ENCODE data around the gene ZNF516. TPM values are rescaled to one million over a fixed set of nuclear protein-coding genes. Genes with fewer than 3 reads are reported as not detected.
A peak's percentile ranks its signal among the peaks of the same experiment; 100 is the strongest.

Gene ZNF516
- total and polyA plus RNA-seq, 2 experiments from 2014 or later: 17.8 to 29.4 TPM

- no peak overlapping the region for H2AFZ ChIP-seq
- H3K4me1 ChIP-seq (ENCODE audit: insufficient read depth): 0 out of 2 replicates have a peak, but pooled peaks cover 2% of the 10 kb centered on the region
- no peak overlapping the region for H3K27ac ChIP-seq
- no peak overlapping the region for H3K4me3 ChIP-seq
- TF ChIP-seq EZH2phosphoT487 (IDR thresholded peaks at IDR 0.05; ENCODE audit: insufficient read depth, low read depth) (no peak), EZH2 (IDR thresholded peaks at IDR 0.05; ENCODE audit: insufficient read depth, poor library complexity, severe bottlenecking) (no peak)
- peaks cover 49% of the 10 kb centered on the region for H3K79me2 ChIP-seq (ENCODE audit: insufficient read depth)
- WGBS, 2 experiments (ENCODE audit: low coverage in 1 of 2, low lambda C conversion rate in 2 of 2, missing lambda C conversion rate in 2 of 2): 73 to 77% methylated on average over 9 of the region's 9 CpGs
- H3F3A ChIP-seq (ENCODE audit: insufficient read depth): peaks cover 29% of the 10 kb centered on the region
- H3K9me2 ChIP-seq (ENCODE audit: insufficient read depth): no peaks in the 10 kb centered on the region
- no peak for DNase-seq
- H3K9me3 ChIP-seq (ENCODE audit: low read depth): no peaks in the 10 kb centered on the region
- no peaks in the 10 kb centered on the region for H3K27me3 ChIP-seq (replicated peaks; ENCODE audit: insufficient read depth)
- in situ Hi-C loops (cut with MboI): no loop called here
- no peaks in the 10 kb centered on the region for H3K36me3 ChIP-seq (ENCODE audit: low read depth)
- no peak overlapping the region for H3K4me2 ChIP-seq (ENCODE audit: unreplicated experiment)
- 0 out of 2 replicates have a peak, but pooled peaks cover 9% of the 10 kb centered on the region for H4K20me1 ChIP-seq (ENCODE audit: insufficient read depth)
- no peak overlapping the region for H3K9ac ChIP-seq
These were observed 98.2 kb downstream of the ZNF516 start for GRCh38 chr18:76396792-76397191.

GRCh38 chr18:76395609-76396008 lies 99.4 kb downstream of the ZNF516 start:
- Histone ChIP-seq H3F3A (ENCODE audit: insufficient read depth) (peaks cover 27% of the 10 kb centered on the region), H3K9me2 (ENCODE audit: insufficient read depth) (no peaks in the 10 kb centered on the region), H2AFZ (no peak overlapping the region), H3K4me3 (no peak overlapping the region), H3K9me3 (ENCODE audit: low read depth) (no peaks in the 10 kb centered on the region), H3K4me1 (ENCODE audit: insufficient read depth) (0 out of 2 replicates have a peak, but pooled peaks cover 2% of the 10 kb centered on the region), H3K79me2 (ENCODE audit: insufficient read depth) (peaks cover 47% of the 10 kb centered on the region), H3K4me2 (ENCODE audit: unreplicated experiment) (no peak overlapping the region), H3K9ac (no peak overlapping the region), H3K36me3 (ENCODE audit: low read depth) (no peaks in the 10 kb centered on the region), H4K20me1 (ENCODE audit: insufficient read depth) (peaks cover 13% of the 10 kb centered on the region; the same call in 1 of the 2 replicates), H3K27me3 (replicated peaks; ENCODE audit: insufficient read depth) (no peaks in the 10 kb centered on the region), H3K27ac (no peak overlapping the region)
- WGBS, 2 experiments (ENCODE audit: low coverage in 1 of 2, low lambda C conversion rate in 2 of 2, missing lambda C conversion rate in 2 of 2): 77 to 80% methylated on average over 20 of the region's 20 CpGs
- TF ChIP-seq EZH2 (IDR thresholded peaks at IDR 0.05; ENCODE audit: insufficient read depth, poor library complexity, severe bottlenecking): no peak
- TF ChIP-seq EZH2phosphoT487 (IDR thresholded peaks at IDR 0.05; ENCODE audit: insufficient read depth, low read depth): no peak
- in situ Hi-C loops (cut with MboI): no loop called here
- no peak for DNase-seq

GRCh38 chr18:76394780-76395476 lies 100.1 kb downstream of the ZNF516 start:
- in situ Hi-C loops (cut with MboI): no loop called here

GRCh38 chr18:76392349-76392748 lies 102.7 kb downstream of the ZNF516 start:
- Histone ChIP-seq H3K4me3 (no peak overlapping the region), H3K9me3 (ENCODE audit: low read depth) (no peaks in the 10 kb centered on the region), H3F3A (ENCODE audit: insufficient read depth) (peaks cover 13% of the 10 kb centered on the region), H3K9me2 (ENCODE audit: insufficient read depth) (no peaks in the 10 kb centered on the region), H2AFZ (no peak overlapping the region), H3K79me2 (ENCODE audit: insufficient read depth) (peaks cover 49% of the 10 kb centered on the region), H3K27me3 (replicated peaks; ENCODE audit: insufficient read depth) (no peaks in the 10 kb centered on the region), H3K36me3 (ENCODE audit: low read depth) (no peaks in the 10 kb centered on the region), H3K4me2 (ENCODE audit: unreplicated experiment) (no peak overlapping the region), H3K27ac (no peak overlapping the region), H4K20me1 (ENCODE audit: insufficient read depth) (peaks cover 18% of the 10 kb centered on the region; the same call in 1 of the 2 replicates), H3K4me1 (ENCODE audit: insufficient read depth) (no peaks in the 10 kb centered on the region), H3K9ac (no peak overlapping the region)
- in situ Hi-C loops (cut with MboI): no loop called here
- DNase-seq: no peak
- WGBS, 2 experiments (ENCODE audit: low coverage in 1 of 2, low lambda C conversion rate in 2 of 2, missing lambda C conversion rate in 2 of 2): 95 to 98% methylated on average over 2 to 5 of the region's 5 CpGs
- TF ChIP-seq EZH2 (IDR thresholded peaks at IDR 0.05; ENCODE audit: insufficient read depth, poor library complexity, severe bottlenecking) (no peak), EZH2phosphoT487 (IDR thresholded peaks at IDR 0.05; ENCODE audit: insufficient read depth, low read depth) (no peak)

More at GRCh38 chr18:76394780-76395476, 100.1 kb downstream of the ZNF516 start:
- H4K20me1 ChIP-seq (ENCODE audit: insufficient read depth): peaks cover 19% of the 10 kb centered on the region; the same call in 1 of the 2 replicates
- H3K27me3 ChIP-seq (replicated peaks; ENCODE audit: insufficient read depth): no peaks in the 10 kb centered on the region
- H3K36me3 ChIP-seq (ENCODE audit: low read depth): no peaks in the 10 kb centered on the region
- H3K4me2 ChIP-seq (ENCODE audit: unreplicated experiment): no peak overlapping the region
- 0 out of 2 replicates have a peak, but pooled peaks cover 2% of the 10 kb centered on the region for H3K4me1 ChIP-seq (ENCODE audit: insufficient read depth)
- peak; percentile 82 for DNase-seq
- no peaks in the 10 kb centered on the region for H3K9me2 ChIP-seq (ENCODE audit: insufficient read depth)
- no peaks in the 10 kb centered on the region for H3K9me3 ChIP-seq (ENCODE audit: low read depth)
- WGBS, 2 experiments (ENCODE audit: low coverage in 1 of 2, low lambda C conversion rate in 2 of 2, missing lambda C conversion rate in 2 of 2): 61 to 65% methylated on average over 13 to 15 of the region's 15 CpGs
- H3K4me3 ChIP-seq: no peak overlapping the region
- no peak overlapping the region for H3K27ac ChIP-seq
- peaks cover 47% of the 10 kb centered on the region for H3K79me2 ChIP-seq (ENCODE audit: insufficient read depth)
- H3F3A ChIP-seq (ENCODE audit: insufficient read depth): peaks cover 22% of the 10 kb centered on the region
- H2AFZ ChIP-seq: no peak overlapping the region
- TF ChIP-seq EZH2phosphoT487 (IDR thresholded peaks at IDR 0.05; ENCODE audit: insufficient read depth, low read depth): no peak
- TF ChIP-seq EZH2 (IDR thresholded peaks at IDR 0.05; ENCODE audit: insufficient read depth, poor library complexity, severe bottlenecking): no peak
- H3K9ac ChIP-seq: no peak overlapping the region

Measured in GM23248 (cell line).